HepG2 (cell line): ENCODE data around the gene STK32A.

ENCODE experiments used
- GTF2F1 ChIP-seq: fragments of 150-350 bp; IDR thresholded peaks from 2 replicates; pipeline ENCODE4 v1.6.1; 2014; ENCODE audit warnings: low read length
- ZNF724P ChIP-seq: sonication (generic); formaldehyde crosslinking; IDR thresholded peaks from 2 replicates; pipeline ENCODE4 v1.8.0; 2022; ENCODE audit warnings: missing genetic modification reagents, borderline replicate concordance

- no peak for TF ChIP-seq ZNF724P (CRISPR knock-in tag)
- no peak for TF ChIP-seq GTF2F1
These were observed 102.0 kb downstream of the STK32A start for GRCh38 chr5:147336876-147337275.
